Endodermal cell (in vitro differentiated cells): Measurements from ENCODE around the gene PLEKHA8. TPM values are rescaled to one million over a fixed set of nuclear protein-coding genes. Genes with fewer than 3 reads are reported as not detected.

Source experiments
- DNase-seq: peaks from one replicate; pipeline ENCODE4 v3.0.0-alpha.2; 2017
- H3K27ac ChIP-seq: 2 replicates; pipeline ENCODE4 v1.5.1; 2013; ENCODE audit warnings: mild to moderate bottlenecking, low read depth, low read length, moderate library complexity
- H3K27me3 ChIP-seq: 2 replicates; pipeline ENCODE4 v1.6.1; 2013; ENCODE audit warnings: mild to moderate bottlenecking, low read length, moderate library complexity; ENCODE audit not compliant: insufficient read depth, control insufficient read depth, poor library complexity, severe bottlenecking
- H3K36me3 ChIP-seq: 2 replicates; pipeline ENCODE4 v1.7.0; 2013; ENCODE audit warnings: mild to moderate bottlenecking, low read length, moderate library complexity; ENCODE audit not compliant: control insufficient read depth, insufficient read depth
- H3K4me1 ChIP-seq: one replicate; pipeline ENCODE4 v1.7.0; 2013; ENCODE audit warnings: low read length; ENCODE audit not compliant: control insufficient read depth, insufficient read depth
- H3K4me3 ChIP-seq: 2 replicates; pipeline ENCODE4 v1.5.1; 2013; ENCODE audit warnings: mild to moderate bottlenecking, low read length, moderate library complexity
- H3K9ac ChIP-seq: 2 replicates; pipeline ENCODE4 v1.6.1; 2013; ENCODE audit warnings: mild to moderate bottlenecking, low read length, moderate library complexity; ENCODE audit not compliant: poor library complexity, severe bottlenecking; ENCODE audit errors: extremely low read depth
- H3K9me3 ChIP-seq: 2 replicates; pipeline ENCODE4 v1.6.1; 2013; ENCODE audit warnings: mild to moderate bottlenecking, low read length, moderate library complexity; ENCODE audit not compliant: control insufficient read depth
- H3K27ac Mint-ChIP-seq: 2 replicates; pipeline ENCODE4 v1.8.0; 2020; ENCODE audit warnings: mixed read lengths
- H3K27me3 Mint-ChIP-seq: 2 replicates; pipeline ENCODE4 v1.8.0; 2021; ENCODE audit warnings: mild to moderate bottlenecking, mixed read lengths; ENCODE audit not compliant: insufficient read depth
- H3K36me3 Mint-ChIP-seq: 2 replicates; pipeline ENCODE4 v1.8.0; 2020; ENCODE audit warnings: low read depth, mixed read lengths
- H3K4me1 Mint-ChIP-seq: 2 replicates; pipeline ENCODE4 v1.8.0; 2020; ENCODE audit warnings: mixed read lengths
- H3K4me3 Mint-ChIP-seq: 2 replicates; pipeline ENCODE4 v1.8.0; 2020; ENCODE audit warnings: mild to moderate bottlenecking, moderate library complexity, mixed read lengths
- H3K9me3 Mint-ChIP-seq: 2 replicates; pipeline ENCODE4 v1.8.0; 2020; ENCODE audit warnings: mild to moderate bottlenecking, mixed read lengths
- WGBS, 2 experiments: methylation state at CpG; one replicate each; pipeline versions ENCODE4 v1.1.5 to v1.1.7; 2013; ENCODE audit warnings: missing lambda C conversion rate in 2 of 2, mixed read lengths in 1 of 2; ENCODE audit not compliant: insufficient coverage in 1 of 2, insufficient read length in 1 of 2; 5-methylcytosine and 5-hydroxymethylcytosine counted together
- total RNA-seq, 2 donors: library from RNA; stranded (reverse); fragmentation: NEBNext Ultra II Directional in 1 of 2; extraction: Animal tissue kit (Norgen Biotek cat#: 25700) in 1 of 2; gene quantifications; 2 replicates in 1 of 2; 3 replicates in 1 of 2; pipeline ENCODE4 v1.2.1, GENCODE V29; 2021
- TF ChIP-seq, protein P1 (sequence below): fragments of 200-600 bp; sonication (generic); conservative IDR thresholded peaks from 2 replicates; pipeline ENCODE4 v1.5.0; 2021; ENCODE audit warnings: antibody characterized with exemption, mild to moderate bottlenecking

The PLEKHA8 gene
- total RNA-seq, 2 donors from 2014 or later, result 37.7 to 42.2 TPM

DNA sequence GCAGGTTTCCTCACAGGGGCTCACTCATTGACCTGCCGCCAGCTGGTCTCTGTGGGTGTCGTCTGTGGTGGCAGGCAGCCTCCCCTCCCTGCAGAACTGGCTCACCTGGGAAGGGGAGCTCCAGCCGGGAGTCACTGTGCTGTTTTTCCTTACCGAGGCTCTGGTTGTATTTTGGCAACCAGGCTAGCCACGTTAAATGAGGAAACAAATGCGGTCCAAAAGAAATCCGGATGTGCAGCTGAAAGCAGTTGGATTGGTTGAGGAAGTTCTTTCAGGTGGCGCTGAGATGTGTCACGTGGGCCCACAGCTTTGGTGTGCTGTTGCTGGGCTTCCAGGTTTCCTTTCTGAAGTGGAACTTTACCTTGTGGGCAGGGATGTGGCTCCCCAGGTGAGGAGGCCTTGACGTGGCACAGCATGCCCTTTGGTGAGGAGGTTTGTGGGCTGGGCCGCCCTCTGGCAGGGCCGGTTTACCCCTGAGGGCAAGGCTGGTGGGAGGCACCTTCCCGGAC, 120.8 kb downstream of the PLEKHA8 start:
- Mint-ChIP-seq H3K27ac (no peak overlapping the region), H3K27me3 (no peaks in the 10 kb centered on the region)
- TF ChIP-seq, protein P1, sequence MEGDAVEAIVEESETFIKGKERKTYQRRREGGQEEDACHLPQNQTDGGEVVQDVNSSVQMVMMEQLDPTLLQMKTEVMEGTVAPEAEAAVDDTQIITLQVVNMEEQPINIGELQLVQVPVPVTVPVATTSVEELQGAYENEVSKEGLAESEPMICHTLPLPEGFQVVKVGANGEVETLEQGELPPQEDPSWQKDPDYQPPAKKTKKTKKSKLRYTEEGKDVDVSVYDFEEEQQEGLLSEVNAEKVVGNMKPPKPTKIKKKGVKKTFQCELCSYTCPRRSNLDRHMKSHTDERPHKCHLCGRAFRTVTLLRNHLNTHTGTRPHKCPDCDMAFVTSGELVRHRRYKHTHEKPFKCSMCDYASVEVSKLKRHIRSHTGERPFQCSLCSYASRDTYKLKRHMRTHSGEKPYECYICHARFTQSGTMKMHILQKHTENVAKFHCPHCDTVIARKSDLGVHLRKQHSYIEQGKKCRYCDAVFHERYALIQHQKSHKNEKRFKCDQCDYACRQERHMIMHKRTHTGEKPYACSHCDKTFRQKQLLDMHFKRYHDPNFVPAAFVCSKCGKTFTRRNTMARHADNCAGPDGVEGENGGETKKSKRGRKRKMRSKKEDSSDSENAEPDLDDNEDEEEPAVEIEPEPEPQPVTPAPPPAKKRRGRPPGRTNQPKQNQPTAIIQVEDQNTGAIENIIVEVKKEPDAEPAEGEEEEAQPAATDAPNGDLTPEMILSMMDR, result no peak

DNA sequence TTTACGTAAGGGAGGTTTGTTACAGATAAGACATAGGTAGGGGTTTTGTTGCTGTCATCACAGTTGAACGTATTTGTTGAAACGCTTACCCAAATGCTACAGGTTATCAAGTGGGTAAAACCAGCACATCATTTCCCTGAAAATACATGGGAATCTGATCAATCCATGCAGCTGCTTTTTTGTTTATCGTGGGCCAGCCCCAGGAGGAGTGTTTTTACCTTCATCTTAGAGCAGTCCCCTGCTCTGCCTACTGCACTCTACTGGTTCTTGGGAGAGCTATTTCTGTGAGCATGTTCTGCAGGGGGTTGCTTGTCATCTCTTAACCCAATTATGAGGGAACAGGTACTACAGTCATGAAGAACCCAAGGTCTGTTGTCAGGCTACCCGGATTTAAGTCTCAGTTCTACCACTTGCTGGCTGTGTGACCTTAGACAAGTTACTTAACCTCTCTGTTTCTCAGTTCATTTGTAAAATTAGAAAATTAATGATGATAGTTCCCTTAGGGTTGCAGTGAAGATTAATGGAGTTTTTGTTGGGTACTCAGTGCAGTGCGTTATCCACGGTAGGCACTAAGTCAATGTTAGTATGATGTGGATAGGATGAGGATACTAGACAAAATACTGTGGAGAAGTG, 121.5 kb downstream of the PLEKHA8 start:
- Mint-ChIP-seq H3K27ac (no peak overlapping the region), H3K4me1 (peaks cover 10% of the 10 kb centered on the region), H3K9me3 (no peaks in the 10 kb centered on the region), H3K36me3 (peaks cover 11% of the 10 kb centered on the region), H3K27me3 (no peaks in the 10 kb centered on the region), H3K4me3 (no peak overlapping the region)
- Histone ChIP-seq H3K27me3 (no peaks in the 10 kb centered on the region), H3K27ac (no peak overlapping the region), H3K9me3 (no peaks in the 10 kb centered on the region), H3K4me3 (no peak overlapping the region), H3K9ac (no peak overlapping the region), H3K4me1 (peaks cover 18% of the 10 kb centered on the region), H3K36me3 (peaks cover 5% of the 10 kb centered on the region)
- 88 to 92% methylated on average over 7 of the region's 7 CpGs for WGBS, 2 experiments
- TF ChIP-seq, protein P1, result no peak
- no peak for DNase-seq

More for the DNA sequence above, 120.8 kb downstream of the PLEKHA8 start:
- Histone ChIP-seq H3K9me3 (no peaks in the 10 kb centered on the region), H3K27ac (no peak overlapping the region), H3K4me1 (peaks cover 18% of the 10 kb centered on the region), H3K27me3 (no peaks in the 10 kb centered on the region), H3K4me3 (no peak overlapping the region), H3K9ac (no peak overlapping the region), H3K36me3 (peaks cover 5% of the 10 kb centered on the region)
- Mint-ChIP-seq H3K36me3 (peaks cover 11% of the 10 kb centered on the region), H3K4me3 (no peak overlapping the region), H3K9me3 (no peaks in the 10 kb centered on the region), H3K4me1 (peaks cover 10% of the 10 kb centered on the region)
- DNase-seq, result no peak
- WGBS, 2 experiments, result 80 to 92% methylated on average over 6 to 13 of the region's 13 CpGs

DNA sequence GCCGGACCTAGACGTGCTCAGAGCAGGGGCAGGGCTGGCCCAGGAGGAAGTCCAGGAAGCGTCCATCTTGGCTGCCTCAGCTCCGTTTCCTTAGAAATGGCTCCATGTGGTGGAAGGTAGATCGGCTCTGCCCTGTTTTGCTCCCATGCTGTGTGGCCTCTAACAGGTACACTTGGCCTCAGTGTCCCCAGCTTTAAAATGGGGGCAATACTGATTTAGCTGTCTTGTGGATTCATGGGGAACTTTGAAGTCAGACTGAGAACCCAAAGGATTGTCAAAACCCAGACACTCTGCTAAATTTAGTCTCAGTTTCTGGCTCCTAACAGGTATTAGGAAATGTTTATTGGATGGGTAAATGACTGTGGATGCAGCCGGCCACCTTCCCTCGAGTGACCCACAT, 122.5 kb downstream of the PLEKHA8 start:
- TF ChIP-seq, protein P1, result no peak
- H3K4me1 Mint-ChIP-seq, result peaks cover 12% of the 10 kb centered on the region
- peaks cover 13% of the 10 kb centered on the region for H3K36me3 Mint-ChIP-seq
- H3K27me3 Mint-ChIP-seq, result no peaks in the 10 kb centered on the region
- no peak overlapping the region for H3K27ac Mint-ChIP-seq
- H3K4me3 Mint-ChIP-seq, result no peak overlapping the region
- no peaks in the 10 kb centered on the region for H3K9me3 ChIP-seq
- no peaks in the 10 kb centered on the region for H3K27me3 ChIP-seq
- no peak overlapping the region for H3K27ac ChIP-seq
- no peaks in the 10 kb centered on the region for H3K9me3 Mint-ChIP-seq
- no peak overlapping the region for H3K9ac ChIP-seq
- WGBS, 2 experiments, result 94 to 95% methylated on average over 5 of the region's 7 CpGs
- no peak for DNase-seq
- peaks cover 5% of the 10 kb centered on the region for H3K36me3 ChIP-seq
- peaks cover 13% of the 10 kb centered on the region for H3K4me1 ChIP-seq
- H3K4me3 ChIP-seq, result no peak overlapping the region
